ENCODE data around the gene TXNDC17. TPM values are rescaled to one million over a fixed set of nuclear protein-coding genes. Genes with fewer than 3 reads are reported as not detected.

Gene TXNDC17
- total and polyA plus RNA-seq, 2 of the 13 experiments (the other 11 are each of a cell fraction or from before 2014, with no cell fraction given), result 188 to 266 TPM

GRCh38 chr17:6677158-6677831 is 36.4 kb downstream of the TXNDC17 start (continued):
- TF ChIP-seq ZNF318 (CRISPR knock-in tag; IDR thresholded peaks at IDR 0.05) (0 out of 2 replicates have a peak, but pooled peaks have one; percentile 16), ZMYM3 (CRISPR knock-in tag; IDR thresholded peaks at IDR 0.05) (0 out of 2 replicates have a peak, but pooled peaks have one; percentile 29), NRL (CRISPR knock-in tag; IDR thresholded peaks at IDR 0.05; ENCODE audit: borderline replicate concordance) (no peak), ZBTB25 (CRISPR knock-in tag; IDR thresholded peaks at IDR 0.05) (peak; percentile 53; the same call in 1 of the 2 replicates), ZNF557 (CRISPR knock-in tag; IDR thresholded peaks at IDR 0.05) (no peak), ZSCAN31 (CRISPR knock-in tag; IDR thresholded peaks at IDR 0.05; ENCODE audit: low read depth) (peak; percentile 47; the same call in 1 of the 2 replicates), SOX6 (IDR thresholded peaks at IDR 0.05) (no peak), SOX6 (CRISPR knock-in tag; IDR thresholded peaks at IDR 0.05) (peak; percentile 55), U2AF1 (optimal IDR thresholded peaks at IDR 0.05; ENCODE audit: low read depth, low read length) (peak; percentile 54), ZNF44 (CRISPR knock-in tag; IDR thresholded peaks at IDR 0.05) (no peak), HNF4G (IDR thresholded peaks at IDR 0.05; ENCODE audit: borderline replicate concordance, low read depth, low read length) (peak; percentile 65), HNF4G (CRISPR knock-in tag; IDR thresholded peaks at IDR 0.05; ENCODE audit: borderline replicate concordance, low read depth) (peak; percentile 74), ARID5B (CRISPR knock-in tag; IDR thresholded peaks at IDR 0.05) (peak; percentile 14; the same call in 1 of the 2 replicates)
- TF ChIP-seq, protein P1, sequence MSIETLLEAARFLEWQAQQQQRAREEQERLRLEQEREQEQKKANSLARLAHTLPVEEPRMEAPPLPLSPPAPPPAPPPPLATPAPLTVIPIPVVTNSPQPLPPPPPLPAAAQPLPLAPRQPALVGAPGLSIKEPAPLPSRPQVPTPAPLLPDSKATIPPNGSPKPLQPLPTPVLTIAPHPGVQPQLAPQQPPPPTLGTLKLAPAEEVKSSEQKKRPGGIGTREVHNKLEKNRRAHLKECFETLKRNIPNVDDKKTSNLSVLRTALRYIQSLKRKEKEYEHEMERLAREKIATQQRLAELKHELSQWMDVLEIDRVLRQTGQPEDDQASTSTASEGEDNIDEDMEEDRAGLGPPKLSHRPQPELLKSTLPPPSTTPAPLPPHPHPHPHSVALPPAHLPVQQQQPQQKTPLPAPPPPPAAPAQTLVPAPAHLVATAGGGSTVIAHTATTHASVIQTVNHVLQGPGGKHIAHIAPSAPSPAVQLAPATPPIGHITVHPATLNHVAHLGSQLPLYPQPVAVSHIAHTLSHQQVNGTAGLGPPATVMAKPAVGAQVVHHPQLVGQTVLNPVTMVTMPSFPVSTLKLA (IDR thresholded peaks at IDR 0.05), result no peak

Data from HepG2 (cell line).